HG02943 (cell line): ENCODE data around the gene DIRAS1.
"Not testable (repeated sequence)": the region's sequence is repeated elsewhere in the genome, so short reads cannot be mapped to it uniquely, and the experiment has no call there.

Experiments
- ATAC-seq: cut with Tn5 transposase; IDR thresholded peaks from one replicate; pipeline ENCODE4 v1.9.1; 2021; ENCODE audit warnings: mild to moderate bottlenecking, low read depth, moderate library complexity; ENCODE audit not compliant: unreplicated experiment

DIRAS1 gene

DNA sequence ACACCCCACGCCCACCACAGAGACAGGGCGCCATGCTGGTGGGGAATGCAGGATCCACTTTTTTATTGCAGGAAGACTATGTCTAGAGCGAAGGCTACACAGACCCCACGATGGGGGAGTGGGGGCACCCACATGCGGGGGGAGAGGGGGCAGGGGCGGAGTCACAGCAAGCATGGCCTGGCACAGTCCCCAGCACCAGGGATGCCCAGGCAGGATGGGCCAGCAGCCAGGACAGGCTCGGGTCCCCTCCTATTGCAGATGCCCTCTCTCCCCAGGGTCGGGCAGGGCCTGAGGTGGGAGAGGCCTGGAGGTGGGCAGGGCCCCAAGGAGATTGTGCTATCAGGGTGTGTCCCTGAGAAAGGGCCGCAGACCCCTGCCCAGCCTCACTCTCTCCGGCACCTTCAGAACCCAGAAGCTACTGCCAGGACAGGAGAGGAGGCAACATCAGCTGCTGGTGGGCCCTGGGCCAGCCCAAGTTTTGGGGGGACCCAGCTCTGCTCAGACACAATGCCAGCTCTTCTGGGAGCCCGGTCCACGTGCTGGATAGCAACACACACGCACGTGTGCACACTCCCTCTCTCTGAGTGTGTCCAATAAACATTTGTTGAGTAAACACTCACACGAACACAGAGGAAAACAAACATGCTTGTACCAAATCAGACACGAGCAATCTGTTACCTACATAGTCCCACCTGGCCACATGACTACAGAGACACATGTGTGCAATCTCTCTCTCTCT, 6.5 kb downstream of the DIRAS1 start:
- no peak for ATAC-seq

- not testable (repeated sequence) for ATAC-seq
Measured at GRCh38 chr19:2714102-2714501, 7.1 kb downstream of the DIRAS1 start.

GRCh38 chr19:2713170-2713569, 8.0 kb downstream of the DIRAS1 start:
- ATAC-seq, result not testable (repeated sequence)

GRCh38 chr19:2711875-2712205, 9.3 kb downstream of the DIRAS1 start:
- ATAC-seq, result no peak

DNA sequence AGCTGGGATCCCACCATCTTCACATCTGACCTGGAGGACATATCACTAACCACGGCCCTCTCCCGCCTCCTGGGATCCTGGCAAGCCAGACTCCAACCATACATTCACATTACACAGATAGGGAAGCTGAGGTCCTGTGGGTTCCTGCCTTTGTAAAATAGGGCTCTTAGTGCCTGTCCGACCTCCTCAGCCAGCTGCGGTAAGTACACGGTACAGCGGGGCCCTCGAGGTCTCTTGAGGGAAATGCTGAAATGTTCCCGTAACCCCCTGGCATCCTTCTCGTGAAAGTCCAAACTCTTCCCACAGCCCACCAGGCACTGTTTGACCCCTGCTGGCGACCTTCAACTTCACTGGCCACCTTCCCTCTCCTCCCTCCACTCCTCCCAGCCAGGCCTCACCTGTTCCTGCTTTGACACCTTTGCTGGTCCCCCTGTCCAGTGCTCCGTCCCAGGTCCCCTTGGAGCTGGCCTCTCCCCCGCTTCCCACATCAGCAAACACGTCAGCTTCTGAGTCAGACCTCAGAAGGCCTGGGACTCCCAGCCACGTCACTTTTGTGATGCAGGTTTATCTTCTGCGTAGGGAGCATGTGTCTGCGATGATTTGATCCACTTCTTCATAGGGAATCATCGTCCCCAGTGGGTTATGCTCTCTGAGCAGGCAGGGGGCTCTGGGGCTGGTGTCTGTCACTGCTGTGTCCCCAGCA, 9.8 kb downstream of the DIRAS1 start:
- no peak for ATAC-seq

GRCh38 chr19:2706251-2706650, 14.9 kb downstream of the DIRAS1 start:
- ATAC-seq, result no peak

DNA sequence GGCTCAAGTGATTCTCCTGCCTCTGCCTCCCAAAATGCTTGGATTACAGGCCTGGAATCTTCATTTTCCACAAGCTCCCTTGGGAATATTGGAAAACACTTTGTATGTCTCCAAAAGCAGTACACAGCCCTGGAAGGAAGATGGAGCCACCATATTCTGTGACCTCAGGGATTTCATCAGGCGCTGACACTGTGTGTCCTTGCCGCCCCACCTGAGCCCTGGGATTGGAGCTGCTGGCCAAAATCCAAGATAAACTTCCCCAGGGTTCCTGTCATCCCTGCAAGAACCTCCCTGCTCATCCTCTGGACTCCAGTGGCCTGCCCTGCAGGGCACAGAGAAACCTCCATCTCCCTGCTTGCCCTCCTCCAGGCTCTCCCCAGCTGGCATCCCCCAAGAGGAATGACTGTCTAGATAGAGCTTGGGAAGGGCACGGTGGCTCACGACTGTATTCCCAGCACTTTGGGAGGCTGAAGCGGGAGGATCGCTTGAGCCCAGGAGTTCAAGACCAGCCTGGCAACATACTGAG, 17.4 kb downstream of the DIRAS1 start:
- ATAC-seq, result no peak

- no peak for ATAC-seq
Measured at GRCh38 chr19:2703077-2703437, 18.1 kb downstream of the DIRAS1 start.

DNA sequence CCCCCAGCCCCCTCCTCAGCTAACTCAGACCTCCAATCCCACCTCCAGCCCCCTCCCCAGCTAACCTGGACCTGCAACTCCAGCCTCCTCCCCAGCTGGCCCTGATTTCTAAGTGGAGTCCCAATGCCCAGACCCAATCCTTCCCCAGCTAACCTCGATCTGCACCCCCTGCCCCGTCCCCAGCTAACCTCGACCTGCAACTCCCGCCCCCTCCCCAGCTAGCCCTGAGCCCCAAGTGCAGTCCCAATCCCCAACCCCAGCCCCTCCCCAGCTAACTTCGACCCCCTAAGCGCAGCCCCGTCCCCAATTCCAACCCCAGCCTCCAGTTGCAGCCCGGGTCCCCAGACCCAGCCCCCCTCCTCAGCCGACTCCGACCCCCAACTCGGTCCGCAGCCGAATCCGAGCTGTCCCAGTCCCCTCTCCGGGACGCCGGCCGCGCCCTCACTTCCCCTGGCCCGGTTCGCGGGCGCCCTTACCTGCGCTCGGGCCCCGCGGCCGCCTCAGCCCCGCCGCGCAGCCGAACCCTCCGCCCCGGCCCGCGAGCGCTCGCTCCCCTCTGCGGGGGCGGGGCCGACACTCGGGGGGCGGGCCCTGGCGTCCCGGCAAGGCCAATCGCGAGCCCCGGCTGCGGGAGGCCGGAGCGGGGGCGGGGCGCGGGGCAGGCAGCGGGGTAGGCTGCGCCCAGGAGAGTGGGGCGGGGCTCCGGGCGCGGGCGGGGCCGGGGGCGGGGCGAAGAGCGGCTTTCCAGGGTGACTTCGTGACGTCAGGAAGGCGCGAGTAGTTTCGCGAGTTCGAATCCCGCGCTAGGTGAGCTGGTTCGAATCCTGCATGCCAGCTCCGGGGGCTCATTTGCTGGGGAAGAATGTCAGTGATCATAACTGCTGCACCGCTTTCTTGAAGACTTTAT, 18.7 kb downstream of the DIRAS1 start, which contains the start of gene GNG7:
TSS of gene GNG7 (minus strand) at position 525 of the 907 bp plus-strand sequence. CDS start 182,006 bp downstream, outside the sequence.
- peak; percentile 57 for ATAC-seq

- no peak for ATAC-seq
Measured at GRCh38 chr19:2701361-2702169, 19.6 kb downstream of the DIRAS1 start.

- ATAC-seq, result no peak
Measured at GRCh38 chr19:2700660-2701360, 20.4 kb downstream of the DIRAS1 start.

GRCh38 chr19:2699413-2700140, 21.6 kb downstream of the DIRAS1 start:
- ATAC-seq, result no peak

- no peak for ATAC-seq
Measured at GRCh38 chr19:2694196-2694595, 27.0 kb downstream of the DIRAS1 start.

DNA sequence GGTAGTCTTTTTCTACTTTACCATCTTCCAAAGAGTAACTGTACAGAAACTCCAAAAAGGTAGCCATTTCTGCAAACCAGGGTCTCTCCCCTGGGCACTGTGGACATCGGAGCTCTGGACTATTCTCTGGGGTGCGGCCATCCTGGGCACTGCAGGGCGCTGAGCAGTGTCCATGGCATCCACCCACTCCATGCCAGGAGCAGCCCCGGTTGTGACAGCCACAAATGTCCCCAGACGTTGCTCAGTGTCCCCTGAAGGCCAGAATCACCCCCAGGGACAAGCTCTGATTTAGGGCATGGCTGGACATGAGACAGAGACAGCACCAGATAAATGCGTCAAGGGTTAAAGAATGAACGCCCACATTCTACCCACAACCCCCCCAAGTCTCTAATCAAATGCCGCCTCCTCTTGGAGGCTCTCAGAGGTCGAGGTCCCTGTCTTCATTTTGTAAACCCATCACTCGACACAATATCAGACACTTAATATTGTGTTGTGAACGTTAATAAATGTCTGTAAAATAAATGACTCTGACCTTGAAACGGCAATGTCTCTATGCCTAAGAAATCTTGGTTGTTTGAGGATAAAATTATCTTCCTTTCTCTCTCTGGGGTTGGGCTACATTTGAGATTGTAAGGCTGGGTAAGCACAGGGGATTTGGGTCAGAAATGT, 27.5 kb downstream of the DIRAS1 start:
- no peak for ATAC-seq

GRCh38 chr19:2691951-2692350, 29.2 kb downstream of the DIRAS1 start:
- ATAC-seq, result no peak

DNA sequence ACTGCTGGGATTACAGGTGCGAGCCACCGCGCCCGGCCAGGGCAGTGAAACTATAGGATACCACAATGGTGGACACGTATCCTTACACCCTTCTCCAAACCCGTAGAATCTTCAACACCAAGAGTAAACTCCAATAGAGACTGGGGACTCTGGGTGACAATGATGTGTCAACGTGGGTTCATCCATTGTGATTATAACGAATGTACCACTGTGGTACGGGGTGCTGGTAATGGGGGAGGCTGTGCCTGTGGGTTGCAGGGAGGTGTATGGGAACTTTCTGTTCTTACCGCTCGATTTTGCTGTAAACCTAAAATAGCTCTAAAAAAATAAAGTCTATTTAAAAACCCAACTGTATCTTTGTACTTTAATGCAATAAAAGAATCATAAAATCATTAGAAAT, 30.3 kb downstream of the DIRAS1 start:
- no peak for ATAC-seq

DNA sequence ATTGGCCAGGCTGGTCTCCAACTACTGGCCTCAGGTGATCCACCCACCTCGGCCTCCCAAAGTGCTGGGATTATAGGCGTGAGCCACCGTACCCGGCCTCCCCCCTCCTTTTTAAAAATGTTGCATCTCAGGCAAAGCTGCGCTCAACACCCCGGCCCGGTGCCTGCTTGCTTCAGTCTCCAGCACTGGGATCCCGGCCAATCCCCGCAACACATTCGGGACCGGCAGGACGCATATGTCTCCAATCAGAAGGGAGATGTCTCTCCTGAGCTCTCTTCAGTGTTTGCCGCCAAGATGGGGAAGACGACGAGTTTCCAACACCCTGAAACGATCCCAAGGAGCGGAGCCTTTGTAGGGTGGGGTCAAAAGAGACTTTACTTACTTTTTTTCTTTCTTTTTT, 34.8 kb downstream of the DIRAS1 start:
- ATAC-seq, result no peak

DNA sequence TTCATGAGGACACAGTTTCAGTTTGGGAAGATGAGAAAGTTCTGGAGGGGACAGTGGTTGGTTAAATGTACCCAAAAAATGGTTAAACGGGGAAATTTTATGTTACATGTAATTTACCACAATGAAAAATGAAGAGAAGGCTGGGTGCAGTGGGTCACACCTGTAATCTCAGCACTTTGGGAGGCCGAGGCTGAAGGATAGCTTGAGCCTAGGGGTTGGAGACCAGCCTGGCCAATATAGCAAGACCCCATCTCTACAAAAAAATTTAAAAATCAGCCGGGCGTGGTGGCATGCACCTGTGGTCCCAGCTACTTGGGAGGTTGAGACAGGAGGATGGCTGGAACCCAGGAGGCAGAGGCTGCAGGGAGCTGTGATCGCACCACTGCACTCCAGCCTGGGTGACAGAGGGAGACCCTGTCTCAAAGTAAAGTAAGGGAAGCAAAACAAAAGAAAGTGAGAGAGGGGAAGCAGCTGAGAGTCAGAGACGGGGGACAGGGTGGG, 35.9 kb downstream of the DIRAS1 start:
- no peak for ATAC-seq
